GM21576 (cell line): ENCODE results near the gene GLIS1.

Experiments
- ATAC-seq: cut with Tn5 transposase; IDR thresholded peaks from one replicate; pipeline ENCODE4 v1.9.1; 2021; ENCODE audit warnings: mild to moderate bottlenecking, moderate library complexity; ENCODE audit not compliant: unreplicated experiment

GLIS1 gene

DNA sequence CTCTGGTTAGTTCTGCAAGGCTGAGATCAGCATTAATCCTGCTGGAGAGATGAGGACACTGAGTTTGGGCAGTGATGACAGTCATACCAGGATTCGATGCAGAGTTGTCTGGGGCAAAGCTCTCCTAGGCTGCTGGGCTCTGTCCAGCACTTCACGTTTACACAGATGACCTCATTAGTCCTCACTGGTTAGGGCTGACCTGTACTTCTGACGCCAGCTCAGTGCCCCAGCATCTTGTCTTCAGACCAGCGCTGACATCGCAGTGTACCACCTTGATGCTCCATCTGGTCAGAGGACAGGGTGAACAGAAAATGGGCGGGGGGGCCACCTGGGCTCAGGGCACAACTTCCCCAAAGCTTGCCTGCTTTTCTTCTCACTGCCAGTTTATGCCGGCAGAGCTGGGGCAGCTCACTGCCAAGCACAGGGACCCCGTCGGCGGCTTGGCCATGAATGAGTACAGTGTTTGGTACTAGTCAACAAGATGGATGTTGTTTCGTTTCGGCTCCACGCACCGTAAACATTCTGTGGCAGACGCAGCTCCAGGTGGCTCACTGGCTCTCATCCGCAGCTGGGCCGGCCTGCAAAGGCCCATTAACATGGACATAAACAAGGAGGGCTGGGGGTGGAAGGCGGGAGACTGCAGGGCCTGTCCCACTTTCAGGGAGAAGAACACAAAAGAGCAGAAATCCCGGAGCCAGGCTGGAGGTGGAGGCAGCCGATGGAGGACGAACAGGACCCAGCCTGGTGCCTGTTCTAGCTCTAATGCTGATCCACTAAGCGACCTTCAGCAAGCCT is 118.7 kb downstream of the GLIS1 start:
- ATAC-seq: no peak

DNA sequence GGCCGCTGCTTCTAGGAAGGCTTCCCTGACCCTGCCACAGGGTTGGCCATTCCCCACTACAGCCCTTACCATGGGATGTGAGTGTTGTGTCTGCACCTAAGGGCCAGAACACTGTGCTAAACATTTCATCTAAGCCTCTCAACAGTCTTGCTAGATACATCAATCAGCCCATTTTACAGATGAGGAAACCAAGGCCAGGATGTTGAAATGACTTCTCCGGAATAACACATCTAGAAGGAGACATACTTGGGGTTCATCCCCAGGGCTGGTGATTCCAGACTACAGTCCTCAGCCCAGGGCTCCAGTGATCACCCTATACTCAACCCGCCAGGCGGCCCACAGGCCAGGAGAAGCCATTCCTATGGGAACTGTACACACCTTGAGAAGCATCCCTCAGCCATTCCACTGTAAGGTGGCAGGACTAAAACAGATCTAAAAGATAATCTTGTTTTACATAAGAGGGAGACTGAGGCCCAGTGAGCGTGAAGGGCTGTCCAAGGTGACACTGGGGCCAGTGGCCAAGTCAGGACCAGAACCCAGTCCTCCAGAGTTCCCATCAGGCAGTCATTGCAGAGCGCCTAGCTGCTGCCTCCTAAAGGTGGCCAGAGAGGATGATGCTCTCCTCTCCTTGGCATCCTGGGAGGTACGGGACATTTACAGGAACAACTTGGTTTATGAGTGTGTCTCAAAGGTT is 119.5 kb downstream of the GLIS1 start:
- no peak for ATAC-seq

DNA sequence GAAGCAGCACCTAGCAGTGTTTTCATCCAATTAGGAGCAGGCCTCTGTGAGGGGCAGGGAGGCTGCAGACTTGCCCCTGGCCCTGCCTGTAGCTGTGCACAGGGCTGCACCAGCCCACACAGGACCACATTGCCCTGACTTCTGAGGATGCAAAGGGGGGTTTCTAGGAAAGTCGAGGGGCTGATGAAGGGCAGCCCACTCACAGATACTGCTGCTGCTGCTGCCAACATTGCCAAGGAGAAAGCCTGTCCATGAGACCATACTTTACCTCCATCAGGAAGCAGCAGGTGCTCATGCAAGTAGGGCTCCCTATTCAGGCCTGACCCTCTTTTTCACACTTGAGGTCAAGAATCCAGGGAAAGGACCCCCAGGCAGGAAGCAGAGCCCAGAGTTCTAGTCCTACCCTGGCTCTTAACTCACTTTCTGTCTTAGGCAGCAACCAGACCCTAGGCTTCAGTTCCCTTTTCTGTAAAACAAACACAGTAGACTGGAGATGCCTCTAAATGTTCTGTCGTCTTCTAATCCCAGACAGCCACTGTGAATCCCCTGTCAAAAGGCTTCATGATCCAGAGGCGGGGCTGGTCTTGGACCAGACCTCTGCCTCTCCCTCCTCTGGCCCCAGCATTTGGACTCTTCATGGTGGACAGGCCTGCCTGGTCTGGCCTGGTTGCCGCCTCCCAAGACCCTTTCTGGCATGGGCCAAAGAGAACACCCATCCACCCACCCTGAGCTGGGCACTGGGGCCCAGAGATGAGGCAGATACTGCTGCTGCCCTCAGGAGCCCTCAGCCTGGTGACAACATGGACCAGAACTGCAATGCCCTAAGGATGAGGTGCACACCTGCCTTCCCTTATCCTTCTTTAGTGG is 120.2 kb downstream of the GLIS1 start:
- ATAC-seq: no peak

DNA sequence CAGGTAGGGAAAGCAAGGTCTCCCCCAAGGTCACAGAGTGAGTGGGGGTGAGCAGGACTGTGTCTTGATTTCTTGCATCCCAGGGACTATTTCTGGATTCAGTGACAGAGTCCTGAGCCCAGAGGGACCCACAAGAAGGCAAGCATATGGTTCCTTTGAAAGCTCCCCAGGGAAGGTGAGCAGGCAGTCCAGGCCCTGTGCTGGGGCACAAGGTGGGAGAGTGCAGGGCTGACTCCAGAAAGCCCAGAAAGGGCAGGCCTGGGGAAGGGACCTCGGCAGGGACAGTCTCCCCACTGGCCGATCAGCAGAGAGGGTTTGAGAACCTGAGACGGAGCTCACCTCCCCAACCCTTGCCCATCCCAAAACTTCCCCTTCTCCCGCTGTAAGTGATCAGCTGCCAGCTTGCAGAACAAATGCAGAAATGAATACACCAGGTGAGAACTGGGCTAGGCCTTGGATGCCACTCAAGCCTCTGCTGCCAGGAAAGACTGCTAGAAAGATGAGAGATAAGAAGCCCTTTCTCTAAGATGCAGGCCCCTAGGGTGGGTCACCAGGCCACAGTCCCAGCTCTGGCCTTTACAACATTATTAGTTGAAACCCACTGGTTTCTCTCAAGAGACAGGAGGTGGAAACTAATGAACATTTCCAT is 121.0 kb downstream of the GLIS1 start:
- ATAC-seq: no peak

DNA sequence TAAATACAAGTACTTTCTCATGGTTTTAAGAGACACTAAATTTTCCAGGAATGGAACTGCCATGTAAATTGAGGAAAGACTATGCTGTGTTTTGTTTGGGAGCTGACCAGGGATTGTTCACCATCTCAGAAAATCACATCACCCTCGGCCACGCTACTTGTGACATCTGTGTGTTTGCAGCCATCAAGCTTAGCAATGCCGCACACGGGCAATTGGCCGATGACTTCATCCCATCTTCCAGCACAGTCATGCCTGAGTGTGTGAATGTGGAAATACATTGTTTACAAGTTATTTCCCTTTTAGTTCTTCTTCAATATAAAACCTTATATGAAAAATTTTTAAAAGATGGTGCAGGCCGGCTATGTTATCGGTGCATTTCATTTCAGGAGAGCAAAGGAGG is 121.6 kb downstream of the GLIS1 start:
- no peak for ATAC-seq

DNA sequence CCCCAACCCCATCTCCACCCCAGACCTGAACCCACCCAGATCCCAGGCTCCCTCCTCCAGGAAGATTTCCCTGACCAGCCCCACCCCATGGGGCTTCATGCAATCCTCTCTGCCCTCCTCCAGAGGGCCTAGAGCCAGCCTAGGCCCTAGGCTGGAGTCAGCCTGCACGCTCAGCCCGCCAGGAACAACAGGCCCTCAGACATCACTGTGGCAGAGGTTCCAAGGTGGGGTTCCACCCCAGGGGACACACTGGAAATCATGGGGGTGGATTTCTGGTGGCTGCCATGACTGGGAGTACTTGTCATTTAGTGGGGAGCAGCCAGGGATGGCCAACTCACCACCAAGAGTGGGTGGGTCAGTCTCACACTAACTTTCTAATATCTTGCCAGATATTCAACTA is 122.0 kb downstream of the GLIS1 start:
- ATAC-seq: no peak

DNA sequence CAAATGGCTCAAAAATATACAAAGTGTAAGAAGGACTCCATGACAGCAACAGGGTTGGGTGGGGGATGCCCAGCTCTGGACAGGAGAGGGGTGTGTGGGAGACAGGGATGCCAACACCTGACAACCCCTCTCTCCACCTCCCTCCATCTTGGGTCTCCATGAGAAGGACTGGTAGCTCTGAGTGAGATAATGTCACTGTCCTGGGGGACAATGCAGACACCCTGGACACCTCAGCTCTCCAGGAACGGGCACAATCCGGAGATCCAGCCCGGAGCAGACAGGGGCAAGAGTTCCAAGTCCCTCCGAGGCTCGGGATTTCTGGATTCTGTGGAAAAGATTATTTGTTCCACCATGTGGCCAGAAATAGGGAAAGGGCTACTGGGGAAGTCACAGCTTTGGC is 122.5 kb downstream of the GLIS1 start:
- ATAC-seq: no peak

DNA sequence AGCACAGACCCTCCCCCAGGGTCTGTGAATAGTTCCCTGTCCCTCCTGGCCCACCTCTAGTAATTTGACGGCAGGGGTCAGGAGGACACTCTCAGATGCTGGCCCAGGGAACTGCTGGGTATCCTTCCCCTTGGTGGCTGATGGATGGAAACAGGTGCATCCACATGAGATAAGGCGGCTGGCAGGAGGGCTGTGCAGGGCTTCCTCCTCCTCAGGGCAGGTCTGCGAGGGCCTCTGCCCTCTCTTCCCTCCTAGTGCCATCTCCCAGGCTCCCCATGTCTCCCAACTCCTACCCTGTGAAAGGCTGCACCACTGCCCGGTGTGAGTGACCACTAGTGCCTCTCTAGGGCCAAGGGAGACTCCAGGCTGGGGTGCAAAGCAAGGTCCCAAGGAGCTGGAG is 123.9 kb downstream of the GLIS1 start:
- no peak for ATAC-seq

DNA sequence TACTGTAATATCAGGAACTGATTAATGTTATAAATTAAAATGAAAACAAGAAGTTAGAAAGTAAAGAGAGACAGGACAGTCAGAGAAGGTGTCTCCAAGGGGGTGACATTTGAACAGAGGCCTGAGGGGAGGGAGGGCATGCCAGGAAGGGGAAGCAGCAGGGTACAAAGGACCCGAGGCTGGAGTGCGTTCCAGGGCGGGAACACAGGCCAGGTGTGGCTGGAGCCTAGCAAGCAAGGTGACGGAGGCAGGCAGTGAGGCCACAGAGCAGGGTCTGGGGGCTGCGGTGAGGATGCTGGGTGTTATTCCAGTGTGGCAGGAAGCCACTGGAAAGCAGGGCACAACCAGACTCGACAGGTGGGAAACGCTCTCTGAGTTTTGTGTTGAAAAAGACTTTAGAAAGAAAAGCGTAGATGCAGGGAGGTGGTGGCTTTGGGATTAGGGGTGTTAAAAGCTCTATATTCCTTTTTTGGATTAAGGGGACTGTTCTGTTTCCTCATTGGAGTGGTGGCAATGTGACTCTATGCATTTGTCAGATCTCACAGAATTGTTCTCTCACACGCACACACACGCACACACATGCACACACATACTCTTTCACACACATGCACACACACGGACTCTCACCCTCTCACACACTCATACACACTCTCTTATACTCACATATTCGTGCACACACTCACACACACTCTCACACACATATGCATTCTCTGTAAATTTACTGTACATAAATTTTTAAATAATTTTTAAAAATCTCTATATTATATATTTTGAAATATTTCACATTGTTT is 124.5 kb downstream of the GLIS1 start:
- ATAC-seq: no peak

DNA sequence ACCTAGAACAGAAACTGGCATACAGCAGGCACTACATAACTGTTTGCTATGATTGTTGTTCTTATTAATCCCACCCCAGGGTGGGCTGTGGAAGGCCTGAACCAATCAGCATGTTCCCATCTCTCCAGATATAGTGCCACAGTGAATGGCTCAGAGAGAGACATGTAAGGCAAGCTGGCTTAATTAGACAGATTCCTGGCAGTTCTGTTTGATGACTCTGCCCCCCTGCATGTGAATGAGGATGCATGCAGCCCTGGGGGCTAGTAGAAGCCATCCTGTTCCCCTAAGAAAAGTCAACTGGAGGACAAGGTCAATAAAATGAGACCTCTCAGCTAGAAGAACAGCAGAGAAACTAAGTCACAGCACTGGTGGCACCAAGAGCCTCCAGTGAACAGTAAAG is 130.3 kb downstream of the GLIS1 start:
- no peak for ATAC-seq

DNA sequence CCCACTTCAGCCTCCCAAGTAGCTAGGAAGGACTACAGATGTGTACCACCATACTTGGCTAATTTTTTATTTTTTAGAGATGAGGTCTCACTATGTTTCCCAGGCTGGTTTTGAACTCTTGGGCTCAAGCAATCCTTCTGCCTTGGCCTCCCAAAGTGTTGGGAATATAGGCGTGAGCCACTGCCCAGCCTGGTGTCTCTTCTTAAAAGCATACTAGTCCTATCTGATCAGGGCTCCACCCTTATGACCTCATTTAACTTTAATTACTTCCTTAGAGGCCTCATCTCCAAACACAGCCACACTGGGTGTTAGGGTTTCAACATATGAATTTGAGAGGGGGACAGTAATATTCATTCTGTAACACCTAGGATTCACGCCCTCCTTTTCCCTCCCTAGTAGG is 130.9 kb downstream of the GLIS1 start:
- no peak for ATAC-seq

DNA sequence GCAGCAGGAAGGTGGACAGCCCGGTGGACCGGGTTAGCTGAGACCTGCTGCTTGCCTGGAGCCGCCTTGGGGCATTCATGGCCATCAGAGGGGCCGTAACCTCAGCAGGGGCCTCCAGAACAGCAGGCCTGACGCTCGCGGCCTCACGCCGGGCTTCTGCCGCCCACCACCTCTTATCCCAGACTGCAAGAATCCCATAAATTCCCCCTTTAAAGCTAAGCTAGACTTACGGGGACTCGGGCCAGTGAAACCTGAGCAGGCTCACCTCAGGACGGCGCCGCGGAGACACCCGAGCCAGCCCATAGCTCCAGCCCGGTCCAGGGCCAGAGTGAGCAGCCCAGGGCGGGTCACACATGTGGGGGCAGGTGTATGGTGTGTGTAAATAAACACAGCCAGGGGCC is 132.3 kb downstream of the GLIS1 start:
- ATAC-seq: no peak

DNA sequence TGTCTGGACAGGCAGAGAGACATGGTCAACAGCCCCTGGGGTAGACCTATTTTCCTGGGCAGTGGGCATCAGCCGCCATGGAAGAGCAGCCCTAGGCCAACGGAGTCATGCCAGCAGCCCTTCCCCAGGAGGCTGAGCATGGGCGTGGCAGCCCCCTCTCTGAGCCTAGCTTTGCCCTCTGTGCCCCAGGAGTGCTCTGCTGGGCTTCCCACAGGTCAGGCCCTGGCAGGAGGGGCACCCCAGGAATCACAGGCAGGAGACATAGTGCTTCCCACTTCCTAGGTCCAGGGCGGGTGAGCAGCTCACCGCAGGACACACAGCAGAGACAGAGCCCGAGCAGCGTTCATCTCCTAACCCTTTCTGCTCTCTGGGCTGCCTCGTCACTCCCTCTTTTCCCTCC is 132.8 kb downstream of the GLIS1 start:
- ATAC-seq: no peak

DNA sequence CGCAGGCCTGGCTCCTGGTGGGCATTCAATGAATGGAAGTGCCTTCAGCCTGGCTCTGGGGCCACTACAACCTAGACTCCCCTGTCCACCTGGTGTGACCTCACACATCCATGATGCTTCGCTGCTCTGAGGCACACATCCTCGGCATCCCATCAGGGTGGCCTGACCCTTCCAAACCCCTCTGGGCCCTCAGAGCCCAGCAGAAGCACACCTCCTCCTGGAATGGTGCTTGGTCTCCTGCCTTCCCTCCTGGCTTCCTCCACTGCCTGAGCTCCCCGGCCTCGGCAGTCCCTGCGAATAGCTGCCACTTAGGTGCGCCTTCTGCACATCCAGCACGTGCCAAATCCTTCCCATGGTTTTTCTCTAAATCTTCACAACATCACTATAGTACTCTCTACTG is 133.8 kb downstream of the GLIS1 start:
- no peak for ATAC-seq

DNA sequence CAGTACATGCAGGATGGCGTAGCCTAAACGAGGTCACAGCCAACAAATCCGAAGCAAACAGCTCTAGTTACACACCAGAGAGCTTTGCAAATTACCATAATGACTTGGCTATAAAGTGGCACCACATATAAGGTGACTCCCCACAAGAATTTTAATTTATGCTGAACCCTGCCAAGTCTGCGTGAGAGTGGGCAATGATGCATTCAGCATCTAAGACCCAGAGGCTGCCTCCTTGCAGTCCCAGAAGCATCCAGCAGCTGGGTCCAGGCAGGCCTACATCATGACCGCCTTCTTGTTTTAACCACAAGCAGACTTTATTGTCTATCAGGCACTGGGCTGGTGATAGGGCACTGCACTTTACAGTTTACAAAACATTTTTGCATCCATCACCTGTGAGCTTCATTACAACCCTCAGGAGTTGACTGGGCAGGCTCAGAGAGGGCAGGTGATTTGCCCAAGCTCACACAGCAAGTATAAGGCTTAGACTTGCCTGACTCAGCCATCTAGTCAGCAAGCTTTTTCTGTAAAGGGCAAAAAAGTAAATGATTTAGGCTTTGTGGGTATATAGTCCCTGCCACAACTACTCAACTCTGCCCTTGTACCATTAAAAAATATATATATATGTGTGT is 134.6 kb downstream of the GLIS1 start:
- ATAC-seq: no peak

DNA sequence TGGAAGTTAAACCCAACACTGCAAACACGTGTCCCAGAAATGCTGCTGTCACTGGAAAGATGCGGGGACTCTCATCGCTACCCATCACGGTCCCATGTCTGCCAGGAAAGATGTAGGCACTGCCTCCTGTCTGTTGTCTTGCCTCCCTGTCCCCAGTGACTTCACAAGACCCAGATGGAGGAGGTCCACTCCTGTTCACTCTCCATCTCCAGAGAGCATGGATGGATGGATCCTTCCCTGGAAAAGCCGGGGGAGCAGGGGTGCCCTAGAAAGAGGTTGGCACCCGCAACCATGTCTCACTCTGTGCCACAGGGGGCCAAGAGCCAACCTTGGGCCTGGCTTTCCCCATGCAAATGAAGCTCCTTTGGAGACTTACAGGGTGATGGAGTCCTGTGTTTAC is 135.5 kb downstream of the GLIS1 start:
- ATAC-seq: no peak

DNA sequence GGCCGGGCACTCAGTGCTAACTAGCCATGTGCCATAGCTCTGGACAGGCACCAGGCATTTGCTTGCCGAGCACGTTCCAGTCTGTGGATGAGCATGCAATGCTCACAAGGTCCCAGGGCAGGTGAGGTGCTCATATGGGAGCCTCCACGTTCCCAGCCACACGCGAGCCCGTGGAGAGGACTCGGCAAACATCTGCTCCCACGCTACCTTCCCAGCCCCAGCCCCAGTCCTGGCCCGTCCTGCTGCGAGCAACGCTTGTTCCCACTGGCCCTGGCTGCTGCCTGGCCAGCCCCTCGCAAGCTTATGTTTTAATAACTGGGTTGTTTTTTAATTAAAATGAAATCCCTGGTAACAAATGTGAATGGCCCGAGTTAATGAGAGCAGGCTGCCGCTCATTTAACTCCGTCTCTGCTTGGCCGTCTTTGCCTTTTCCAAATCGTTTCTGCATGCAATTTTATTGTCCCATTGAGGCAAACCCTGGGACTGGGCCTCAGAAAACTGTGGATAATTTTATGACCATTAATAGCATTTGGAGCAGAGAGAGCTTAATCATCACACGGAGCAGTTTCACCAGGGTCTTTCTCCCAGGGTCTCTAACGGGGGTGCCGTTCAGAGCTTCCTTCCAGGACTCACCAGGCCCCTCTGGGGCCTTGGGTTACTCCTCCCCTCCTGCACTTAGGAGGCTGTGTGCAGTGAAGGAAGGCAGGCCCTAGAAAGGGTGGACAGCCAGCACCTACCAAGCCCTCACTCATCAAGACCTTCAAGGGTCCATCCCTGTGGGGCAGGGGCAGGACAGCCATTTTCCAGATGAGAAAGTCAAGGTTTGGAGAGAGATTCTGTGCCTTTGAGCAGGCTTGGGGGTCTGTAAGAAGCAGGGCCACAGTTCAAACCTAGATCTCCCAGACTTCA is 136.8 kb downstream of the GLIS1 start:
- no peak for ATAC-seq

DNA sequence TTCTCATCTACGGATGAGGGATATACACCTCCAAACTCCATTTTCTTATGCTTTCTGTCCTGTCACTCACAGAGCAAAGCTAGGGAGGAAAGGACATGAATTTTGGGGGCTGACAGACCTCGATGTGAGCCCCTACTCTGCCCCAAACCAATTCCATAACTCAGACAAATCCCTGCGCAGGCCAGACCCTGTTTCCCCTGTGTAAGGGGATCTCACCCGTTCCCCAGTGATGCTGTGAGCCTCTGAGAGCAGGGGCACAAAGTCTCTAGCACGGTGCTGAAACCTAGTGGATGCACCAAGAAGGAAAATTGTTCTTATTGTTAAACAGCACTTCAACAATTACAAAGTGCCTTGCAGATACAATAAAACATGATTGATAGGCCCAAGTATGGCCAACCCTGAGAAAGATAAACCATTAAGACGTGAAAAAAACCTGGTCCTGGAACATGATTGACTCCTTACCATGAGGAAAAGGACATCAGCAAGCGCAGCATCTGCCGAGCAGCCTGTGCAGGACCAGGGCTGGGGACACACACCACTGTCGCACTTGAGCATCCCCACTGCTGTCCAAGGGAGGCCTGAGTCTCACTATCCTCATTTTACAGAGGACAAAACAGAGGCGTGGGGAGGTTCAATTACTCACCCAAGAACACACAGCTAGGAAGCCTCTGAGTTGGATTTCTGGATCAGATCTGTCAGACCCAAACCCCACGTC is 137.8 kb downstream of the GLIS1 start:
- no peak for ATAC-seq
